ENCODE results near the gene HAO1. TPM values are rescaled to one million over a fixed set of nuclear protein-coding genes. Genes with fewer than 3 reads are reported as not detected.
A peak's percentile ranks its signal among the peaks of the same experiment; 100 is the strongest.

HAO1 gene
- not detected in 3 replicates for polyA plus RNA-seq
- polyA plus RNA-seq (2011; ENCODE audit: low read depth): not detected
- polyA plus RNA-seq (2011; cell fraction: cytosol; rRNA removed): not detected in 2 replicates
- polyA plus RNA-seq (2011; cell fraction: nucleus; rRNA removed): not detected in 2 replicates
- not detected in 2 replicates for polyA plus RNA-seq (2012; ENCODE audit: low replicate concordance)
- polyA minus RNA-seq: not detected in 3 replicates
- polyA minus RNA-seq (2011; cell fraction: cytosol; rRNA and poly(A)+ RNA removed): not detected
- polyA minus RNA-seq (2011; cell fraction: nucleus; rRNA and poly(A)+ RNA removed): not detected in 2 replicates

DNA sequence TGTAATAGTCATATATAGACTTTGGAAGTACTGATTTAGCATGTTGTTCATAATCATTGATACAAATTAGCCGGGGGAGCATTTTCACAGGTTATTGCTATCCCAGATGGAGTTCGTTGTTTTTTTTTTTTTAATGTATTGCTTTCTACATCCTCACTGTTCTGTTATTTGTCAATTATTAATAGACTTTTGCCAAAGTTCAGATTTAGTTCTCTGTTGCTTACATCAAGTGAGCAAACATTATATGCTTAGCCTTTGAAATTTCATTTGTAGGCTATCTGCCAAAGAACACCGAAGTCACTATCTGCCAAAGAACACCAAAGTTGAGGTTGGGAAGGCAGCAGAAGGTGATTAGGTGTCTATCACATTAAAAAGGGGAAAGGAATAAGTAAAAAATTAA lies at the start of gene HAO1:
Gene HAO1 (minus strand): TSS at position 118 of the 400 bp plus-strand sequence. CDS start 36 bp downstream, at position 82.
- FAIRE-seq: no peak
- peak within 1 kb of the TSS; percentile 16 for H2AFZ ChIP-seq (ENCODE audit: control insufficient read depth, low read length)
- H3K79me2 ChIP-seq (ENCODE audit: control insufficient read depth, insufficient read depth, low read length): no peaks in the 10 kb centered on the region
- H3K27ac ChIP-seq (ENCODE audit: control insufficient read depth, insufficient read depth, low read length): no peak within 1 kb of the TSS
- H3K4me1 ChIP-seq (ENCODE audit: control insufficient read depth, extremely low read depth, insufficient read depth, low read length): no peaks in the 10 kb centered on the region
- H3K4me2 ChIP-seq (ENCODE audit: control insufficient read depth, extremely low read depth, insufficient read depth, low read depth, low read length): no peak within 1 kb of the TSS
- no peaks in the 10 kb centered on the region for H3K9me1 ChIP-seq (ENCODE audit: control insufficient read depth, extremely low read depth, insufficient read depth, low read length)
- no peak for DNase-seq (ENCODE audit: low read depth, low spot score)
- dilution Hi-C loops (cut with MboI; ENCODE audit: extremely low pct_ligation_motif_present, low sequenced_read_pairs): no loop called here
- H3K9me3 ChIP-seq (ENCODE audit: control insufficient read depth, low read depth, low read length): no peaks in the 10 kb centered on the region
- no peaks in the 10 kb centered on the region for H3K36me3 ChIP-seq (ENCODE audit: control insufficient read depth in 2 of 2, extremely low read depth in 1 of 2, insufficient read depth in 2 of 2, low read length in 2 of 2)
- H3K4me3 ChIP-seq (ENCODE audit: control insufficient read depth in 2 of 3, extremely low read depth in 1 of 3, insufficient read depth in 2 of 3, low read depth in 1 of 3, low read length in 3 of 3): no peak within 1 kb of the TSS
- H4K20me1 ChIP-seq (ENCODE audit: control insufficient read depth, extremely low read depth, insufficient read depth, low read length): no peaks in the 10 kb centered on the region
- H3K27me3 ChIP-seq (ENCODE audit: control insufficient read depth, extremely low read depth, insufficient read depth, low read length): no peaks in the 10 kb centered on the region
- no peak within 1 kb of the TSS for H3K9ac ChIP-seq (ENCODE audit: control insufficient read depth, extremely low read depth, insufficient read depth, low read length)
- TF ChIP-seq, protein P1, sequence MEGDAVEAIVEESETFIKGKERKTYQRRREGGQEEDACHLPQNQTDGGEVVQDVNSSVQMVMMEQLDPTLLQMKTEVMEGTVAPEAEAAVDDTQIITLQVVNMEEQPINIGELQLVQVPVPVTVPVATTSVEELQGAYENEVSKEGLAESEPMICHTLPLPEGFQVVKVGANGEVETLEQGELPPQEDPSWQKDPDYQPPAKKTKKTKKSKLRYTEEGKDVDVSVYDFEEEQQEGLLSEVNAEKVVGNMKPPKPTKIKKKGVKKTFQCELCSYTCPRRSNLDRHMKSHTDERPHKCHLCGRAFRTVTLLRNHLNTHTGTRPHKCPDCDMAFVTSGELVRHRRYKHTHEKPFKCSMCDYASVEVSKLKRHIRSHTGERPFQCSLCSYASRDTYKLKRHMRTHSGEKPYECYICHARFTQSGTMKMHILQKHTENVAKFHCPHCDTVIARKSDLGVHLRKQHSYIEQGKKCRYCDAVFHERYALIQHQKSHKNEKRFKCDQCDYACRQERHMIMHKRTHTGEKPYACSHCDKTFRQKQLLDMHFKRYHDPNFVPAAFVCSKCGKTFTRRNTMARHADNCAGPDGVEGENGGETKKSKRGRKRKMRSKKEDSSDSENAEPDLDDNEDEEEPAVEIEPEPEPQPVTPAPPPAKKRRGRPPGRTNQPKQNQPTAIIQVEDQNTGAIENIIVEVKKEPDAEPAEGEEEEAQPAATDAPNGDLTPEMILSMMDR (optimal IDR thresholded peaks at IDR 0.05 in 1 of 3, IDR thresholded peaks at IDR 0.05 in 1 of 3, conservative IDR thresholded peaks at IDR 0.05 in 1 of 3; ENCODE audit: extremely low read depth in 1 of 3, insufficient read depth in 2 of 3, low read length in 3 of 3): no peak
- TF ChIP-seq EZH2 (IDR thresholded peaks at IDR 0.05; ENCODE audit: low read length): no peak

DNA sequence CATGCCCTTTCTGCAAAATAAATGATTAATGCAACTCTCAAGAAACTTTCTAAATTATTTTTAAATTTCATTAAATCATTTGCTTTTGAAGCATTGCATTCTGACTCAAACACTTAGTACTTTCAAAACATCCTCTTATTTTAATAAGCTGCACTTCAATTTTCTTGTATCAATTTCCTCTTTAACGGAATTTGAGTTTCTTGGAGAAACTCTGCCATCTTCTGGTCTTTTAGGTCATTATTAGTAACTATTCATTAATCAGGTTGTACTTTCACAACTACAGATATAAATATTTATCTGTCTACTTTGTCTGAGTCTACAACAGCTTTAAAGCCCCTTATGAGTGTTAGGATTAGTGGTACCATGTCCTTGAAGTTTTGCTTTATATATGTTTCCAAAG lies 49.1 kb upstream of the HAO1 start:
- Histone ChIP-seq H3K27ac (ENCODE audit: control insufficient read depth, insufficient read depth, low read length) (no peak overlapping the region), H3K36me3 (ENCODE audit: control insufficient read depth in 2 of 2, extremely low read depth in 1 of 2, insufficient read depth in 2 of 2, low read length in 2 of 2) (no peaks in the 10 kb centered on the region), H3K4me2 (ENCODE audit: control insufficient read depth, extremely low read depth, insufficient read depth, low read depth, low read length) (no peak overlapping the region), H3K9me3 (ENCODE audit: control insufficient read depth, low read depth, low read length) (no peaks in the 10 kb centered on the region), H3K4me3 (ENCODE audit: control insufficient read depth in 2 of 3, extremely low read depth in 1 of 3, insufficient read depth in 2 of 3, low read depth in 1 of 3, low read length in 3 of 3) (no peak overlapping the region), H3K79me2 (ENCODE audit: control insufficient read depth, insufficient read depth, low read length) (no peaks in the 10 kb centered on the region), H3K4me1 (ENCODE audit: control insufficient read depth, extremely low read depth, insufficient read depth, low read length) (no peaks in the 10 kb centered on the region), H3K9ac (ENCODE audit: control insufficient read depth, extremely low read depth, insufficient read depth, low read length) (no peak overlapping the region), H3K27me3 (ENCODE audit: control insufficient read depth, extremely low read depth, insufficient read depth, low read length) (no peaks in the 10 kb centered on the region), H2AFZ (ENCODE audit: control insufficient read depth, low read length) (no peak overlapping the region), H4K20me1 (ENCODE audit: control insufficient read depth, extremely low read depth, insufficient read depth, low read length) (no peaks in the 10 kb centered on the region), H3K9me1 (ENCODE audit: control insufficient read depth, extremely low read depth, insufficient read depth, low read length) (no peaks in the 10 kb centered on the region)
- DNase-seq (ENCODE audit: low read depth, low spot score) (no peak), FAIRE-seq (no peak)
- dilution Hi-C loops (cut with MboI; ENCODE audit: extremely low pct_ligation_motif_present, low sequenced_read_pairs): no loop called here
- TF ChIP-seq, protein P1 (optimal IDR thresholded peaks at IDR 0.05 in 1 of 3, IDR thresholded peaks at IDR 0.05 in 1 of 3, conservative IDR thresholded peaks at IDR 0.05 in 1 of 3; ENCODE audit: extremely low read depth in 1 of 3, insufficient read depth in 2 of 3, low read length in 3 of 3): no peak
- no peak for TF ChIP-seq EZH2 (IDR thresholded peaks at IDR 0.05; ENCODE audit: low read length)
